ENCODE data around the gene ARHGEF37. TPM values are rescaled to one million over a fixed set of nuclear protein-coding genes. Genes with fewer than 3 reads are reported as not detected.

The ARHGEF37 gene
- total RNA-seq, 4 donors from 2014 or later = 45.4 to 75.3 (median 65.3) TPM

DNA sequence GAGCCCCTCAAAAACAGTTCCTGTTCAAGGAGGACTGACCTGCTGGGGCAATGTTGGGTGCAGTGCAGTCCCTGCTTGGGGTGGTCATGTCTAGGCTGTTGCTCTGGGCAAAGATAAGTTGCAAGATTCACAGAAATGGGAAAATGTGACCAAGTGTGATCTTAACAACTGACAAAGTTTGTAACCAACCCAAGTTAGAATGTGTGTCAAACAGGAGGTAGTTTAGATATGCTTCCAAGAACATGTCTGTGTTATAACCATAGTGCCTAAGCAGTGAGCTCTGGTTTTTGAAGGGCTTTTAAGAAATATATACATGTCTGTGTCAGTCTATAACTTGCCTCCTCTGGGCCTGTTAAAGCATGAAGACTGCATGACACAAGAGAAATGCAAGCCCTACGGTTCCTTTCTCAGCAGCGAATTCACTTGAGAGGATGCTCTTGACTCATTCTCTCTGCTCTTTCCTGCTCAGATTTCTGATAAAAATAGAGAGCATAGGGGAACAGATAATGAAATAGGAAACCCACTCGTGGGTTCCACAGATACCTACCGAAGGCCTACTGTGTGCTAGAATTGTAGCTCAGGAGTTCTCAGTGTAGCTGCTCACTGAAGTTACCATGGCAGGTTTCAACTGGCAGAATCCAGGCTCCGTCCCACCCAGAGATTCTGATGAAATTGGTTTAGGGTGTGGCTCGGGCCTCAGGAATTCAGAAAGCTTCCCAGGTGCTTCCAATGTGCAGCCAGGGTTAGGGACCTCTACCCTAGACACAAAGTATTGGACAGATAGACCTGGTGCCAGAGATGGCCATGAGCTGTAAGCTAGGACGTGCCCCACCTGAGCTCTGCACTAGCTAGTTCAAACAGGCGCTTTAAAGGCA, 52.4 kb downstream of the ARHGEF37 start:
- DNase-seq (ENCODE audit: low spot score in 2 of 2) = peak in 1 of 2 donors; percentile 43
- Histone ChIP-seq H3K27me3 (no peaks in the 10 kb centered on the region), H3K9me3 (no peaks in the 10 kb centered on the region), H3K27ac (peak overlapping the region; percentile 74), H3K4me3 (no peak overlapping the region), H3K4me1 (peaks cover 39% of the 10 kb centered on the region), H3K36me3 (peaks cover 15% of the 10 kb centered on the region)
- TF ChIP-seq POLR2A (IDR thresholded peaks at IDR 0.05) (no peak), POLR2AphosphoS5 (IDR thresholded peaks at IDR 0.05) (no peak), EP300 (IDR thresholded peaks at IDR 0.05) (no peak)
- TF ChIP-seq, protein P1, sequence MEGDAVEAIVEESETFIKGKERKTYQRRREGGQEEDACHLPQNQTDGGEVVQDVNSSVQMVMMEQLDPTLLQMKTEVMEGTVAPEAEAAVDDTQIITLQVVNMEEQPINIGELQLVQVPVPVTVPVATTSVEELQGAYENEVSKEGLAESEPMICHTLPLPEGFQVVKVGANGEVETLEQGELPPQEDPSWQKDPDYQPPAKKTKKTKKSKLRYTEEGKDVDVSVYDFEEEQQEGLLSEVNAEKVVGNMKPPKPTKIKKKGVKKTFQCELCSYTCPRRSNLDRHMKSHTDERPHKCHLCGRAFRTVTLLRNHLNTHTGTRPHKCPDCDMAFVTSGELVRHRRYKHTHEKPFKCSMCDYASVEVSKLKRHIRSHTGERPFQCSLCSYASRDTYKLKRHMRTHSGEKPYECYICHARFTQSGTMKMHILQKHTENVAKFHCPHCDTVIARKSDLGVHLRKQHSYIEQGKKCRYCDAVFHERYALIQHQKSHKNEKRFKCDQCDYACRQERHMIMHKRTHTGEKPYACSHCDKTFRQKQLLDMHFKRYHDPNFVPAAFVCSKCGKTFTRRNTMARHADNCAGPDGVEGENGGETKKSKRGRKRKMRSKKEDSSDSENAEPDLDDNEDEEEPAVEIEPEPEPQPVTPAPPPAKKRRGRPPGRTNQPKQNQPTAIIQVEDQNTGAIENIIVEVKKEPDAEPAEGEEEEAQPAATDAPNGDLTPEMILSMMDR (IDR thresholded peaks at IDR 0.05) = no peak
- 41% methylated on average over 8 of the region's 8 CpGs for WGBS

DNA sequence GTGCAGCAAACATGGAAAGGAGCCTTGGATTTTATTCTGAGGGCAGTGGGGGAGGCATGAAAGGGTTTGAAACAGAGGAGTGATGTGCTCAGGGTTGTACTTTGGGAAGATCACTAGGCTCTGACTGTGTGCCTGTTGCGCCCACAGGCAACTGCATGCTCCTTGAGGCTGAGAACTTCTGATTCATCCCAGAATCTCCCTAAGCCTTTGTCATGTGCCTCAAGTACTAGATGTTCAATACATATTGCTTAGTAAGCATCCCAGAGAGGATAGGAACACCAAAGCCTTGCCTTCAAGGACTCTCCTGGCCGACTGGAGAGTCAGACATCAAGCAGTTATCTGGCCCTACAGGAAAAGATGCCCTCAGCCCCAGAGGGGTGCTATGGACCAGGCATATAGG, 54.1 kb downstream of the ARHGEF37 start:
- TF ChIP-seq POLR2AphosphoS5 (IDR thresholded peaks at IDR 0.05) (no peak), EP300 (IDR thresholded peaks at IDR 0.05) (no peak), POLR2A (IDR thresholded peaks at IDR 0.05) (no peak)
- TF ChIP-seq, protein P1 (IDR thresholded peaks at IDR 0.05) = no peak
- no peaks in the 10 kb centered on the region for H3K9me3 ChIP-seq
- DNase-seq (ENCODE audit: low spot score in 2 of 2) = peak in 1 of 2 donors; percentile 7
- peaks cover 50% of the 10 kb centered on the region for H3K4me1 ChIP-seq
- no peaks in the 10 kb centered on the region for H3K27me3 ChIP-seq
- H3K4me3 ChIP-seq = no peak overlapping the region
- peaks cover 6% of the 10 kb centered on the region for H3K36me3 ChIP-seq
- WGBS = 63% methylated on average over 2 of the region's 2 CpGs
- H3K27ac ChIP-seq = peak overlapping the region; percentile 74

DNA sequence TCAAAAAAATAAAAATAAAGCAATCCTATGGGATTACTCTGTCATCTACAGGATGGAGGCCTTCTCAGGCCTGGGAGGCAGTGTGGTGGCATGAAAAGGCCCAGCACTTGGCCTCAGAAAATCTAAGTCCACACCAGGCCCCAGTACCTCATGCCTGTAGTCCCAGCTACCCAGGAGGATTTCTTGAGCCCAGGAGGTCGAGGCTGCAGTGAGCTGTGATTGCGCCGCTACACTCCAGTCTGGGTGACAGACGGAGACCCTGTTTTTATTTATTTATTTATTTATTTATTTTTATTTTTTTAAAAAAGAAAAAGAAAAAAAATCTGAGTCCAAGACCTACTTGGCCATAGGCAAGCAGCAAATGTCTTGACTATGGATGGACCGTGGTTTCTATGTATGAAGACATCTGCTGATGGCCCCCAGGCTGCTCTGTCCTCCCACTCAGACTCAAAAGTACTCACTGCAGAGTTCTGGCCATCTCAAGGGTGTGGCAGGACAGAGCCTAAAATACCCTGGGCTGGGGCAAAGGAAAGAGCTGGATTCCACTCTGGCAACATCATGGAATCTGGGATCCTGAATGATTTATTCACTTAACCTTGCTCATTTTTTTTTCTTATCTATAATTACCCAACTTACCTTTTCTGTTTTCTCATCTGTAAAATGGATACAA, 55.0 kb downstream of the ARHGEF37 start:
- H3K4me1 ChIP-seq = peaks cover 53% of the 10 kb centered on the region
- no peaks in the 10 kb centered on the region for H3K27me3 ChIP-seq
- no peak overlapping the region for H3K27ac ChIP-seq
- no peak for DNase-seq (ENCODE audit: low spot score in 2 of 2)
- H3K9me3 ChIP-seq = no peaks in the 10 kb centered on the region
- H3K4me3 ChIP-seq = no peak overlapping the region
- 96% methylated on average over 5 of the region's 5 CpGs for WGBS
- H3K36me3 ChIP-seq = peaks cover 6% of the 10 kb centered on the region
- TF ChIP-seq, protein P1 (IDR thresholded peaks at IDR 0.05) = no peak
- TF ChIP-seq POLR2A (IDR thresholded peaks at IDR 0.05) = no peak
- TF ChIP-seq EP300 (IDR thresholded peaks at IDR 0.05) = no peak
- TF ChIP-seq POLR2AphosphoS5 (IDR thresholded peaks at IDR 0.05) = no peak

DNA sequence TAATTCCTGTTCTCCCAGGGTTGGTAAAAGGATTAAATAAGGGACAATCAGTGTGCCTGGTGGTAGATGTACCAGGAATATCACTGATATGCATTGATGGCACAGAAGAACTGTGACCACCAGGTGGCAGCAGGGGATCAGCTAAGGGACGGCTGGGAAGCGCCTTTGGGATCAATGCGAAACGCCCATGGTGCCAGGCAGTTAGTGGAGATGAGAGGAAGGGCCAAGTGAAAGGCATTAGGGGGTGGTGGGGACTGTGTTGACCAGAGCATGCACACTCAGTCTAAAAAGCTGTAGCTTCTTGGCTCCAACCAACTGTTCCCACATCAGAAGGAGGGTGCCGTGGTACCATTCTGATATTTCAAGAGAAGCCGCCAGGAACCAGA, 55.6 kb downstream of the ARHGEF37 start:
- no peak overlapping the region for H3K27ac ChIP-seq
- H3K27me3 ChIP-seq = no peaks in the 10 kb centered on the region
- TF ChIP-seq EP300 (IDR thresholded peaks at IDR 0.05) = no peak
- no peak for TF ChIP-seq POLR2A (IDR thresholded peaks at IDR 0.05)
- no peak for TF ChIP-seq POLR2AphosphoS5 (IDR thresholded peaks at IDR 0.05)
- TF ChIP-seq, protein P1 (IDR thresholded peaks at IDR 0.05) = peak; percentile 70 to 83
- WGBS = 32% methylated on average over 6 of the region's 6 CpGs
- H3K4me3 ChIP-seq = no peak overlapping the region
- no peaks in the 10 kb centered on the region for H3K9me3 ChIP-seq
- H3K4me1 ChIP-seq = peaks cover 48% of the 10 kb centered on the region
- H3K36me3 ChIP-seq = peaks cover 2% of the 10 kb centered on the region
- DNase-seq (ENCODE audit: low spot score in 2 of 2) = no peak

DNA sequence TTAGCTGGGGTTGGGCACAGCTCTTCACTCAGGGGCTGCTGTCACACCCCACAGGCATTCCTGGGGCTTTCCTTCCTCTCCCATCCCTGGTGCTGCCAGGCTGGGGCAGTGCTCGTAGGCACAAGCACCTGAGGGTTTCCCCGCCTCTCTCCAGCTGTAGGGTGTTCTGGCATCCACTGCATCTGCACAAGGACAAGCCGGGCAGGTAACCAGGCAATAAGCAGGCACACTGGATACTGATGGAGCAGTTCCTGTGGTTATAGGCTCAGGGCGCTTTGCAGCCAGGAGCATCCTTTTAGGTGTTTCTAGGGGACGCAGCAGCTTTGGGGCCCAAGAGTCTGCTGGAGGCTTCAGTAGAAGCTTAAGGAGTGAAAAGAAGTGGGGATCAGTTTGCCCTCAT, 56.8 kb downstream of the ARHGEF37 start:
- peak in 1 of 2 donors; percentile 46 for DNase-seq (ENCODE audit: low spot score in 2 of 2)
- H3K27me3 ChIP-seq = no peaks in the 10 kb centered on the region
- H3K4me1 ChIP-seq = peaks cover 35% of the 10 kb centered on the region
- H3K9me3 ChIP-seq = no peaks in the 10 kb centered on the region
- no peak overlapping the region for H3K27ac ChIP-seq
- 68% methylated on average over 3 of the region's 5 CpGs for WGBS
- no peak overlapping the region for H3K4me3 ChIP-seq
- TF ChIP-seq, protein P1 (IDR thresholded peaks at IDR 0.05) = no peak
- no peaks in the 10 kb centered on the region for H3K36me3 ChIP-seq
